ENCODE results near the gene SLC16A2. TPM values are rescaled to one million over a fixed set of nuclear protein-coding genes. Genes with fewer than 3 reads are reported as not detected.

Gene SLC16A2
- total RNA-seq, 1 experiment from 2014 or later, result 55.2 TPM

DNA sequence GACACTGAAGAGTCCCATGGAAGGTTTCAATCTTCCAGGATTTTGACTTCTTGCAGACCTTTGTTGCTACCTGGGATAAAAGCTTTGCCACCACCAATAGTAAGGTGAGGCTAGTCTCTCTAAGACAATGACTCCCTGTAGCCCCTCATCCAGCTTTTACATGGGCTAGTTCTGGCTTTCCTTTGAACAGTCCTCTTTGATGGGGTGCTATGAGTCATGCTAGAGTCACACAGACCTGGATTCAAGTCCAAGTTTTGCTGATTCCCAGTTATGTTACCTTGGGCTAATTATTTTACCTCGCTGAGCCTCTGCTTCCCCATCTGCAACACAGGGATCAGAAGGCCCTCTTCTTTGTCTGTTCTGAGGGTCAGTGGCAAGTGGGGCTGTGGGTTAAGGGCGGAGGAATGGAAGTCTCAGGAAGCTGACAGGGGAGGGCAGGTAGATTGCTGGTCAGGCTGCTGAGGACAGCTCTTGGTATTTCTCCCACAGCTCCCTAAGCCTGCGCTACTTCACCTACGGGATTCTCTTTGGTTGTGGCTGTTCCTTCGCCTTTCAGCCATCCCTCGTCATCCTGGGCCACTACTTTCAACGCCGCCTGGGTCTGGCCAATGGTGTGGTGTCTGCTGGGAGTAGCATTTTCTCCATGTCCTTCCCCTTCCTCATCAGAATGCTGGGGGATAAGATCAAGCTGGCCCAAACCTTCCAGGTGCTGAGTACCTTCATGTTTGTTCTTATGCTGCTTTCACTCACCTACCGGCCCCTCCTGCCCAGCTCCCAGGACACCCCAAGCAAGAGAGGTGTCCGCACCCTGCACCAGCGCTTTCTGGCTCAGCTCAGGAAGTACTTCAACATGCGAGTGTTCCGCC, 102.8 kb downstream of the SLC16A2 start:
- ATAC-seq (no peak), DNase-seq (ENCODE audit: low spot score) (no peak)
- Mint-ChIP-seq H3K4me1 (peaks cover 3% of the 10 kb centered on the region; the same call in 1 of the 2 replicates), H3K4me3 (no peak overlapping the region), H3K36me3 (no peaks in the 10 kb centered on the region), H3K27ac (no peak overlapping the region), H3K9me3 (no peaks in the 10 kb centered on the region), H3K27me3 (ENCODE audit: low read depth) (no peaks in the 10 kb centered on the region)
- TF ChIP-seq ETV6 (CRISPR knock-in tag; IDR thresholded peaks at IDR 0.05) (no peak), ZNF219 (CRISPR knock-in tag; IDR thresholded peaks at IDR 0.05; ENCODE audit: borderline replicate concordance) (no peak), TEAD1 (CRISPR knock-in tag; IDR thresholded peaks at IDR 0.05) (no peak), GRHL2 (CRISPR knock-in tag; IDR thresholded peaks at IDR 0.05; ENCODE audit: insufficient replicate concordance, severe bottlenecking) (no peak), ZBTB21 (CRISPR knock-in tag; IDR thresholded peaks at IDR 0.05; ENCODE audit: borderline replicate concordance) (no peak), SMAD3 (CRISPR knock-in tag; IDR thresholded peaks at IDR 0.05; ENCODE audit: borderline replicate concordance) (no peak), FOXJ3 (CRISPR knock-in tag; IDR thresholded peaks at IDR 0.05; ENCODE audit: borderline replicate concordance) (no peak), FOXP1 (CRISPR knock-in tag; IDR thresholded peaks at IDR 0.05; ENCODE audit: borderline replicate concordance) (no peak), SOX15 (CRISPR knock-in tag; IDR thresholded peaks at IDR 0.05) (no peak), JAZF1 (CRISPR knock-in tag; IDR thresholded peaks at IDR 0.05) (no peak), ZMAT4 (CRISPR knock-in tag; IDR thresholded peaks at IDR 0.05) (no peak), ZNF317 (CRISPR knock-in tag; IDR thresholded peaks at IDR 0.05; ENCODE audit: borderline replicate concordance, low read depth) (no peak), ZNF263 (CRISPR knock-in tag; IDR thresholded peaks at IDR 0.05; ENCODE audit: low read depth) (no peak), ERG (CRISPR knock-in tag; IDR thresholded peaks at IDR 0.05) (no peak)
- TF ChIP-seq, protein P1, sequence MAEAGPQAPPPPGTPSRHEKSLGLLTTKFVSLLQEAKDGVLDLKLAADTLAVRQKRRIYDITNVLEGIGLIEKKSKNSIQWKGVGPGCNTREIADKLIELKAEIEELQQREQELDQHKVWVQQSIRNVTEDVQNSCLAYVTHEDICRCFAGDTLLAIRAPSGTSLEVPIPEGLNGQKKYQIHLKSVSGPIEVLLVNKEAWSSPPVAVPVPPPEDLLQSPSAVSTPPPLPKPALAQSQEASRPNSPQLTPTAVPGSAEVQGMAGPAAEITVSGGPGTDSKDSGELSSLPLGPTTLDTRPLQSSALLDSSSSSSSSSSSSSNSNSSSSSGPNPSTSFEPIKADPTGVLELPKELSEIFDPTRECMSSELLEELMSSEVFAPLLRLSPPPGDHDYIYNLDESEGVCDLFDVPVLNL (CRISPR knock-in tag; IDR thresholded peaks at IDR 0.05; ENCODE audit: borderline replicate concordance, low read depth), result no peak
- TF ChIP-seq, protein P2, sequence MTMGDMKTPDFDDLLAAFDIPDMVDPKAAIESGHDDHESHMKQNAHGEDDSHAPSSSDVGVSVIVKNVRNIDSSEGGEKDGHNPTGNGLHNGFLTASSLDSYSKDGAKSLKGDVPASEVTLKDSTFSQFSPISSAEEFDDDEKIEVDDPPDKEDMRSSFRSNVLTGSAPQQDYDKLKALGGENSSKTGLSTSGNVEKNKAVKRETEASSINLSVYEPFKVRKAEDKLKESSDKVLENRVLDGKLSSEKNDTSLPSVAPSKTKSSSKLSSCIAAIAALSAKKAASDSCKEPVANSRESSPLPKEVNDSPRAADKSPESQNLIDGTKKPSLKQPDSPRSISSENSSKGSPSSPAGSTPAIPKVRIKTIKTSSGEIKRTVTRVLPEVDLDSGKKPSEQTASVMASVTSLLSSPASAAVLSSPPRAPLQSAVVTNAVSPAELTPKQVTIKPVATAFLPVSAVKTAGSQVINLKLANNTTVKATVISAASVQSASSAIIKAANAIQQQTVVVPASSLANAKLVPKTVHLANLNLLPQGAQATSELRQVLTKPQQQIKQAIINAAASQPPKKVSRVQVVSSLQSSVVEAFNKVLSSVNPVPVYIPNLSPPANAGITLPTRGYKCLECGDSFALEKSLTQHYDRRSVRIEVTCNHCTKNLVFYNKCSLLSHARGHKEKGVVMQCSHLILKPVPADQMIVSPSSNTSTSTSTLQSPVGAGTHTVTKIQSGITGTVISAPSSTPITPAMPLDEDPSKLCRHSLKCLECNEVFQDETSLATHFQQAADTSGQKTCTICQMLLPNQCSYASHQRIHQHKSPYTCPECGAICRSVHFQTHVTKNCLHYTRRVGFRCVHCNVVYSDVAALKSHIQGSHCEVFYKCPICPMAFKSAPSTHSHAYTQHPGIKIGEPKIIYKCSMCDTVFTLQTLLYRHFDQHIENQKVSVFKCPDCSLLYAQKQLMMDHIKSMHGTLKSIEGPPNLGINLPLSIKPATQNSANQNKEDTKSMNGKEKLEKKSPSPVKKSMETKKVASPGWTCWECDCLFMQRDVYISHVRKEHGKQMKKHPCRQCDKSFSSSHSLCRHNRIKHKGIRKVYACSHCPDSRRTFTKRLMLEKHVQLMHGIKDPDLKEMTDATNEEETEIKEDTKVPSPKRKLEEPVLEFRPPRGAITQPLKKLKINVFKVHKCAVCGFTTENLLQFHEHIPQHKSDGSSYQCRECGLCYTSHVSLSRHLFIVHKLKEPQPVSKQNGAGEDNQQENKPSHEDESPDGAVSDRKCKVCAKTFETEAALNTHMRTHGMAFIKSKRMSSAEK (CRISPR knock-in tag; IDR thresholded peaks at IDR 0.05; ENCODE audit: borderline replicate concordance), result no peak
- TF ChIP-seq, protein P3, sequence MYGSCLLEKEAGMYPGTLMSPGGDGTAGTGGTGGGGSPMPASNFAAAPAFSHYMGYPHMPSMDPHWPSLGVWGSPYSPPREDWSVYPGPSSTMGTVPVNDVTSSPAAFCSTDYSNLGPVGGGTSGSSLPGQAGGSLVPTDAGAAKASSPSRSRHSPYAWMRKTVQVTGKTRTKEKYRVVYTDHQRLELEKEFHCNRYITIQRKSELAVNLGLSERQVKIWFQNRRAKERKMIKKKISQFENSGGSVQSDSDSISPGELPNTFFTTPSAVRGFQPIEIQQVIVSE (CRISPR knock-in tag; IDR thresholded peaks at IDR 0.05; ENCODE audit: borderline replicate concordance), result no peak
- ChIA-PET CTCF (interaction anchor here (1.0 to 1.2 kb wide), 2 partner anchors 11 to 31 kb away, joined by 3 to 4 read pairs; no protein-coding TSS in a partner anchor), POLR2A (no interaction called here)
